Measurements from ENCODE around the gene FAS.

Gene FAS

DNA sequence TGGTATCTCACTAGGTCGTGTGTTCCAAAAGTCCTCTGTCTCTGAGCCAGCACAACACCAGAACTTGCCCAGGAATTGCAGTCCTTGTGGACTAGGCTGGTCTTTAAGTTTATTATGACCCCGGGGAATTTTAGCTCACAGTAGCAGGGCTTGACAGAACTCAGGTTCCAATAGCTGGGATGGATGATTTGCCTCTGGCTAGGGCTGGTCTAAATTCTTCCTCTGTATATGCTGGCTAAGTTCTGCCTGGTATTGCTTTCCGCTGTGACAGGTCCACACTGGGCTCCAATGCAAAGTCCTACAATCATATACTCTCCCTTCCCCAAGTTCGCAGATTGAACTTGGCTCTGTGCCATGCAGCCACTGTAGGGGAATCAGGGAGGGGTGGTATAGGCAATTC lies 52.5 kb downstream of the FAS start:
- no peak for DNase-seq

GRCh38 chr10:89047397-89047796 lies 56.8 kb downstream of the FAS start:
- no peak for DNase-seq

- no peak for DNase-seq
Observed at GRCh38 chr10:89051593-89051992, 61.0 kb downstream of the FAS start.

GRCh38 chr10:89053555-89053954 lies 63.0 kb downstream of the FAS start:
- DNase-seq, result no peak

DNA sequence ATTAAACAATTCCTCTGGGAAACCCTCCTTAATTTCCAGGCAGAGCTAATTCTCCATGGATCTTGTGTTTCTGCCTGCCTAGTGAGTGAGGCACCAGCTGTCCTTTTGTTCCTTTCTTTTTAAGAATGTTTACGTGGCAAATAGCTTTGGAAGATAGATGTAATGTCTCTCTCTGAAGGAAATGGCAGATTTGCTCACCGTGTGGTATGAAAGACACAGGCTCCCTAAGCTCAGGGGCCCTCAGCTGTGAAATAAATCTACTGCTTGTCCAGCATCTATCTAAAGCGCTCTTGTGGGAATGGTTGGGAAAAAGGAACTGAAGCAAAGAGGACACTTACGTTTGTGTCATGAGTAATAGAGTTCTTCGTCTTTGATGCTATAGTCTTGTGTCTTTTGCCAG lies 64.6 kb downstream of the FAS start:
- DNase-seq, result no peak

- no peak for DNase-seq
Observed at GRCh38 chr10:89062861-89063260, 72.3 kb downstream of the FAS start.

DNA sequence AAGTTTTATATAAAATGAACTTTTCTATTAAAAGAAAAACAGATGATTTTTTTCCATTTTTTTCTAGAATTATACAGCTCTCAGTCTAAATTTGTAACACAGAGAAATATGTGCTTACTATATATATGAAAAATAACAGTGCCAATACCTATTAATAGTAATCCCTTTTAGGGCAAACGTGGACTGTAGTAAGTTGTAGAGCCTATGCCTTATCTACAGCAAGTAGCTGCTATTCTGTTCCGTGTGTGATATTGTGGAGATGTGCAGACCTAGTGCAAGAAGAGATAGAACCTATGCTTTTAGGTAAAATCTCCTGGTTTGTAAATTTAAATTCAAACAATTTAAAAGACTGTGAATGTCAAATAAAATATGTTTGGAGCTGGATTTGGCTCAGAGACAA lies 72.9 kb downstream of the FAS start:
- DNase-seq, result no peak

DNA sequence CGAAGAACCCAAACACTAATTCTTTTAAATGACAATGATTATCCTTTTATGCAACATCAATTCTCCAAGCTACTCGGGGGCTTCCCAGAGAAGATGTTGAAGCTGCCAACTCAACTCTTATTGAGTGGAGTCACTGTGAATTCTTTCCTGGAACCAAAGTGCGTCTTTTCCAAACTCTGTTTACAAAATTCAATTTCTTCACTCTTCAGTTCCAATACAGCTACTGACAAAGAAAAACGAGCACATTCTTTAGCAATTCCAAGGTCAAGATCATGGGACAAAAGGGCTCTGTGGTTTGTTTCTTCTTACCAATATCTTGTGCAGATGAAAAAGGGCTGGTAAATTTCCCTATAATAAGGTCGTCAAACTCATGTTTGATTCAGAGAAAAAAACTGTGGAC lies 74.2 kb downstream of the FAS start:
- no peak for DNase-seq
